ENCODE measurements around the gene BBS4. TPM values are rescaled to one million over a fixed set of nuclear protein-coding genes. Genes with fewer than 3 reads are reported as not detected.

BBS4 gene
- total RNA-seq, 2 donors from 2014 or later = 36.4 to 41.7 TPM

GRCh38 chr15:72766025-72766424 is 80.0 kb downstream of the BBS4 start:
- Histone ChIP-seq H3K4me1 (ENCODE audit: control insufficient read depth, insufficient read depth, low read length) (no peaks in the 10 kb centered on the region), H3K27me3 (ENCODE audit: control insufficient read depth, insufficient read depth, low read length, poor library complexity, severe bottlenecking) (no peaks in the 10 kb centered on the region), H3K36me3 (ENCODE audit: control insufficient read depth, insufficient read depth, low read length) (peaks cover 92% of the 10 kb centered on the region), H3K27ac (ENCODE audit: low read depth, low read length) (no peak overlapping the region), H3K9me3 (ENCODE audit: control insufficient read depth, low read length) (peaks cover 44% of the 10 kb centered on the region), H3K4me3 (ENCODE audit: low read length) (no peak overlapping the region), H3K9ac (ENCODE audit: extremely low read depth, low read length, poor library complexity, severe bottlenecking) (no peak overlapping the region)
- H3K27ac Mint-ChIP-seq = no peak overlapping the region
- TF ChIP-seq CTCF (conservative IDR thresholded peaks at IDR 0.05) = no peak
- no peak for DNase-seq
- H3K4me1 Mint-ChIP-seq = peaks cover 5% of the 10 kb centered on the region
- peaks cover 29% of the 10 kb centered on the region for H3K9me3 Mint-ChIP-seq
- H3K27me3 Mint-ChIP-seq (ENCODE audit: insufficient read depth) = no peaks in the 10 kb centered on the region
- WGBS, 2 experiments (ENCODE audit: insufficient coverage in 1 of 2, insufficient read length in 1 of 2) = 88 to 96% methylated on average over 1 to 2 of the region's 2 CpGs
- peaks cover 87% of the 10 kb centered on the region for H3K36me3 Mint-ChIP-seq (ENCODE audit: low read depth)
- no peak overlapping the region for H3K4me3 Mint-ChIP-seq

- 100% methylated on average over 1 of the region's 2 CpGs; no CpG with 5 or more reads in 1 of the 2 experiments for WGBS, 2 experiments (ENCODE audit: insufficient coverage in 1 of 2, insufficient read length in 1 of 2)
- H3K27ac Mint-ChIP-seq = no peak overlapping the region
- H3K4me1 Mint-ChIP-seq = peaks cover 11% of the 10 kb centered on the region
- Histone ChIP-seq H3K4me1 (ENCODE audit: control insufficient read depth, insufficient read depth, low read length) (no peaks in the 10 kb centered on the region), H3K36me3 (ENCODE audit: control insufficient read depth, insufficient read depth, low read length) (peaks cover 94% of the 10 kb centered on the region), H3K4me3 (ENCODE audit: low read length) (no peak overlapping the region), H3K9ac (ENCODE audit: extremely low read depth, low read length, poor library complexity, severe bottlenecking) (no peak overlapping the region), H3K27ac (ENCODE audit: low read depth, low read length) (no peak overlapping the region), H3K9me3 (ENCODE audit: control insufficient read depth, low read length) (peaks cover 44% of the 10 kb centered on the region), H3K27me3 (ENCODE audit: control insufficient read depth, insufficient read depth, low read length, poor library complexity, severe bottlenecking) (no peaks in the 10 kb centered on the region)
- no peak overlapping the region for H3K4me3 Mint-ChIP-seq
- H3K9me3 Mint-ChIP-seq = peaks cover 29% of the 10 kb centered on the region
- TF ChIP-seq CTCF (conservative IDR thresholded peaks at IDR 0.05) = no peak
- no peaks in the 10 kb centered on the region for H3K27me3 Mint-ChIP-seq (ENCODE audit: insufficient read depth)
- no peak for DNase-seq
- H3K36me3 Mint-ChIP-seq (ENCODE audit: low read depth) = peaks cover 85% of the 10 kb centered on the region
These were observed 80.8 kb downstream of the BBS4 start for GRCh38 chr15:72766780-72767179.

- H3K27ac ChIP-seq (ENCODE audit: low read depth, low read length) = no peak overlapping the region
- Mint-ChIP-seq H3K9me3 (peaks cover 29% of the 10 kb centered on the region), H3K27me3 (ENCODE audit: insufficient read depth) (no peaks in the 10 kb centered on the region), H3K4me1 (peaks cover 25% of the 10 kb centered on the region), H3K27ac (peak overlapping the region; percentile 68), H3K36me3 (ENCODE audit: low read depth) (peaks cover 70% of the 10 kb centered on the region), H3K4me3 (no peak overlapping the region)
- no peaks in the 10 kb centered on the region for H3K27me3 ChIP-seq (ENCODE audit: control insufficient read depth, insufficient read depth, low read length, poor library complexity, severe bottlenecking)
- no peak overlapping the region for H3K9ac ChIP-seq (ENCODE audit: extremely low read depth, low read length, poor library complexity, severe bottlenecking)
- TF ChIP-seq CTCF (conservative IDR thresholded peaks at IDR 0.05) = peak; percentile 64
- no peak overlapping the region for H3K4me3 ChIP-seq (ENCODE audit: low read length)
- 87 to 100% methylated on average over 3 to 6 of the region's 6 CpGs for WGBS, 2 experiments (ENCODE audit: insufficient coverage in 1 of 2, insufficient read length in 1 of 2)
- no peak for DNase-seq
- H3K36me3 ChIP-seq (ENCODE audit: control insufficient read depth, insufficient read depth, low read length) = peaks cover 95% of the 10 kb centered on the region
- H3K4me1 ChIP-seq (ENCODE audit: control insufficient read depth, insufficient read depth, low read length) = peaks cover 6% of the 10 kb centered on the region
- H3K9me3 ChIP-seq (ENCODE audit: control insufficient read depth, low read length) = peaks cover 44% of the 10 kb centered on the region
These were observed 84.8 kb downstream of the BBS4 start for GRCh38 chr15:72770673-72771328.
